HL-60/S4 treated with phorbol 12-myristate 13-acetate at 8.2 ng/mL for 4 days and 3 days (cell line): ENCODE data around the gene C4orf36.

Experiments used
- in situ Hi-C: fragments of 300-500 bp; cut with MboI; formaldehyde crosslinking; loops from 2 replicates; pipeline ENCODE4 v1.15.0; 2022; ENCODE audit warnings: low sequenced_read_pairs

C4orf36 gene

GRCh38 chr4:86891762-86892635 is at the start of gene C4orf36:
TSS of gene C4orf36 (minus strand) at chr4:86892422. CDS start at chr4:86891520, 902 bp downstream.
- in situ Hi-C loops = loop anchor here (25.0 kb wide), 1 partner anchor 380 kb away; no protein-coding TSS in a partner anchor

- in situ Hi-C loops = no loop called here
Measured at GRCh38 chr4:86940920-86941460, 48.8 kb upstream of the C4orf36 start.

GRCh38 chr4:86939729-86940575 is 47.7 kb upstream of the C4orf36 start:
- in situ Hi-C loops = loop anchor here (10.0 kb wide), 1 partner anchor 65 kb away; no protein-coding TSS in a partner anchor

GRCh38 chr4:86938771-86939520 is 46.7 kb upstream of the C4orf36 start:
- in situ Hi-C loops = loop anchor here (10.0 kb wide), 1 partner anchor 66 kb away; no protein-coding TSS in a partner anchor

- in situ Hi-C loops = loop anchor here (10.0 kb wide), 1 partner anchor 69 kb away; no protein-coding TSS in a partner anchor
Measured at GRCh38 chr4:86935853-86936733, 43.9 kb upstream of the C4orf36 start.

GRCh38 chr4:86935566-86935852 is 43.3 kb upstream of the C4orf36 start:
- in situ Hi-C loops = loop anchor here (10.0 kb wide), 1 partner anchor 69 kb away; no protein-coding TSS in a partner anchor

GRCh38 chr4:86934771-86935565 is 42.7 kb upstream of the C4orf36 start, which contains the start of gene AFF1:
TSS of gene AFF1 (plus strand) at chr4:86935011. CDS start at chr4:86948534, 13,523 bp downstream.
- in situ Hi-C loops = loop anchor here (10.0 kb wide), 1 partner anchor 70 kb away; no protein-coding TSS in a partner anchor

- in situ Hi-C loops = loop anchor here (10.0 kb wide), 1 partner anchor 71 kb away; no protein-coding TSS in a partner anchor
Measured at GRCh38 chr4:86934147-86934770, 42.0 kb upstream of the C4orf36 start.

DNA sequence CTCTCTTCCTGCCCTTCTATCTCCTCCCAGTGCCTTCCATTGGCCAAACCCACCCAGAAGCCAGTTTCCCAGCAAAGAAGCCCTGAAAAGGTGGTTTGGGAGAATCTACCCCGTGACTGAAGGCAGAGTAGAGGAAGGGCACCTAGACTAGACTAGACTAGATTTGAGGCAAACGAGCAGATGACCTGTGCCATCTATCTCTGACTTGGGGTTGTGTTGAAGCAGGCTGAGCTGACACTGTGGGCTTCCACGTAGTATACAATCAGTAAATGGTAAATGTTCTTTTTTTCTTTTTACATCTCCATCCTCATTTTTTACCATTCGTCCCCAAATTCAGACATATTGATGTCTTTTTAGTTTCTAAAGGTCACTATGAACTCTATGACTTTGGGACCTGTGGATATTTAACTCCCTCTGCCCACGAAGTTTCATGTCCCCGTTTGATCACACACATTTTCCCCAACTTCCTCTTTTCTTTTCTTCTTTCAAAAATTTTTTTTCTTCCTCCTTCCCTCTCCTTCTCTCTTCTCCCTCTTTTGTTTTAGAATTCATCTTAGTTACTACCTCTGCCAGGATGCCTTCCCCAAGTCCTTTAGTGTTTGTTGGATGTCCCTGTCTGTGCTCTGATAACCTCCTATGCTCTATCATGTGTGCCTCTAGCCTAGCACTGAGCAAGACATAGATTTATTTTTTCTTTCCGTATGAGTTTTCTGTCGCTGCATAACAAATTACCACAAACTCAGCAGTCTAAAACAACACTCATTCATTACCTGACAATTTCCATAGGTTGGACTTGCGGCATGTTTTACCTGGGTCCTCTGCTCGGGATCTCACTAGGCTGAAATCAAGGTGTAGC is 36.4 kb upstream of the C4orf36 start:
- in situ Hi-C loops = loop anchor here (10.0 kb wide), 1 partner anchor 166 kb away; no protein-coding TSS in a partner anchor

- in situ Hi-C loops = loop anchor here (10.0 kb wide), 1 partner anchor 167 kb away; no protein-coding TSS in a partner anchor
Measured at GRCh38 chr4:86927843-86928395, 35.7 kb upstream of the C4orf36 start.

DNA sequence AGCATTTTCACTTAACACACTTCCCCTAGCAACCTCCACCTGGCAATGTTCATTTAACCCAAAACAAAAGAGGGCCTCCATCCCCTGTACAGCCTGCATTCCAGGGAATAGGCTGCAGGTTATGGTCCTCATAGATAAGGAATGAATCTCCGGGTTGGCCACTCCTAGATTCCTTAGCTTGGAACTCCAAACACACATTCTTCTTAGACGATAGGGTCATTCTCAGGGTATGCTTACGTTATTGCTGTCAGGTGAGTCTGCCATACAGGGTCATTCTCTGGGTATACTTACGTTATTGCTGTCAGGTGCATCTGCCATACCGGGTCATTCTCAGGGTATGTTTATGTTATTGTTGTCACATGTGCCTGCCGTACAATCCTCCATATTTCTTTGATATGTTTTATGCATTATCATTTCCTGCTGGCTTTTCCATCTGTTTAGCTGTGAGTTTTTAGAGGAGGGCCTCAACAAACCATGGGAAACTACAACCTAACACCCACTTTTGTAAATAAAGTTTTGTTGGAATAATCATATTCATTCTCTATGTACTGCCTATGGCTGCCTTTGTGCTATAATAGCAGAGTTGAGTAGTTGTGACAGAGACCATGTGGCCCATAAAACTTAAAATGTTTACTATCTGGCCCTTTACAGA is 34.3 kb upstream of the C4orf36 start:
- in situ Hi-C loops = loop anchor here (10.0 kb wide), 1 partner anchor 168 kb away; no protein-coding TSS in a partner anchor

- in situ Hi-C loops = loop anchor here (10.0 to 25.0 kb wide), 2 partner anchors 170 to 312 kb away; no protein-coding TSS in a partner anchor
Measured at GRCh38 chr4:86924811-86925210, 32.6 kb upstream of the C4orf36 start.

DNA sequence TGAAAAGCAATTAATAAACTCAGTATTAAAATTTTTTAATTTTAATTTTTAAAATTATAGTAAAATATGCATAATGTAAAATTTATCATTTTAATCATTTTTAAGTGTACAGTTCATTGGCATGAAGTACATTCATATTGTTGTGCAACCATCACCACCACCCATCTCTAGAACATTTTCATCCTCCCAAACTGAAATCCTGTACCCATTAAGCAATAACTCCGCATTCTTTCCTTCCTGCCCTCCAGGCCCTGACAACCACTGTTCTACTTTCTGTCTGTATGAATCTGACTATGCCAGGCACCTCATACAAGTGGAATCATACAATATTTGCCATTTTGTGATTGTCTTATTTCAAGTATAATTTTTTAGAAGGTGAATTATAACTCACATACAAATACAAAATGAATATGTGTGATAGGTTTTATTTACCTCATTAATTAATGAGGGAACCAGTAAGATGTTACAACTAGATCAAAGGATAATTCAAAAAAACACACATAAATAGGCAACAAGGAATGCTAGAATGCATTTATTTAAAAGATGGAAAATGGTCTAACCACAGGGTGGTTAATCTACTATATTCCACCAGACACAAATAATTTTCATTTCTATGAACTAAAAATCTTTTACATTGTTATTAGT is 29.5 kb upstream of the C4orf36 start:
- in situ Hi-C loops = loop anchor here (10.0 to 25.0 kb wide), 2 partner anchors 173 to 316 kb away; no protein-coding TSS in a partner anchor

GRCh38 chr4:86919561-86920223 is 27.5 kb upstream of the C4orf36 start:
- in situ Hi-C loops = loop anchor here (10.0 to 25.0 kb wide), 2 partner anchors 175 to 318 kb away; no protein-coding TSS in a partner anchor
